Nephron progenitor cell (in vitro differentiated cells): ENCODE results near the gene IWS1.

Experiments
- DNase-seq: peaks from one replicate; pipeline ENCODE4 v3.0.0; 2021
- H3K27ac Mint-ChIP-seq: 2 replicates; pipeline ENCODE4 v1.8.0; 2021; ENCODE audit warnings: mild to moderate bottlenecking, moderate library complexity, mixed read lengths
- H3K27me3 Mint-ChIP-seq: 2 replicates; pipeline ENCODE4 v1.8.0; 2021; ENCODE audit warnings: mild to moderate bottlenecking, low read depth, mixed read lengths; ENCODE audit not compliant: poor library complexity
- H3K36me3 Mint-ChIP-seq: 2 replicates; pipeline ENCODE4 v1.8.0; 2021; ENCODE audit warnings: low read depth, mixed read lengths
- H3K4me1 Mint-ChIP-seq: 2 replicates; pipeline ENCODE4 v1.8.0; 2021; ENCODE audit warnings: mixed read lengths
- H3K4me3 Mint-ChIP-seq: 2 replicates; pipeline ENCODE4 v1.8.0; 2021; ENCODE audit warnings: mild to moderate bottlenecking, moderate library complexity, mixed read lengths
- H3K9me3 Mint-ChIP-seq: 2 replicates; pipeline ENCODE4 v1.8.0; 2021; ENCODE audit warnings: mild to moderate bottlenecking, moderate library complexity, mixed read lengths
- CTCF ChIP-seq: fragments of 200-600 bp; sonication (generic); IDR thresholded peaks from 2 replicates; pipeline ENCODE4 v1.5.0; 2021; ENCODE audit warnings: antibody characterized with exemption

IWS1 gene

GRCh38 chr2:127482031-127482430 lies 44.3 kb downstream of the IWS1 start:
- Mint-ChIP-seq H3K9me3 (no peaks in the 10 kb centered on the region), H3K36me3 (peaks cover 47% of the 10 kb centered on the region), H3K27me3 (no peaks in the 10 kb centered on the region), H3K4me1 (no peaks in the 10 kb centered on the region), H3K27ac (peak overlapping the region; percentile 62), H3K4me3 (no peak overlapping the region)
- no peak for TF ChIP-seq CTCF
- no peak for DNase-seq

- TF ChIP-seq CTCF: no peak
- H3K9me3 Mint-ChIP-seq: peaks cover 14% of the 10 kb centered on the region
- no peak overlapping the region for H3K4me3 Mint-ChIP-seq
- peaks cover 46% of the 10 kb centered on the region for H3K36me3 Mint-ChIP-seq
- no peaks in the 10 kb centered on the region for H3K4me1 Mint-ChIP-seq
- no peaks in the 10 kb centered on the region for H3K27me3 Mint-ChIP-seq
- no peak for DNase-seq
- peak overlapping the region; percentile 11 for H3K27ac Mint-ChIP-seq
These were observed 46.2 kb downstream of the IWS1 start for GRCh38 chr2:127479866-127480743.

- Mint-ChIP-seq H3K36me3 (peaks cover 40% of the 10 kb centered on the region), H3K4me3 (no peak overlapping the region), H3K4me1 (no peaks in the 10 kb centered on the region), H3K27me3 (no peaks in the 10 kb centered on the region), H3K27ac (no peak overlapping the region), H3K9me3 (peaks cover 17% of the 10 kb centered on the region)
- TF ChIP-seq CTCF: peak; percentile 71
- no peak for DNase-seq
These were observed 47.0 kb downstream of the IWS1 start for GRCh38 chr2:127479219-127479825.

- Mint-ChIP-seq H3K27me3 (no peaks in the 10 kb centered on the region), H3K27ac (no peak overlapping the region), H3K36me3 (peaks cover 20% of the 10 kb centered on the region), H3K9me3 (peaks cover 17% of the 10 kb centered on the region), H3K4me3 (no peak overlapping the region), H3K4me1 (no peaks in the 10 kb centered on the region)
- DNase-seq: no peak
- TF ChIP-seq CTCF: no peak
These were observed 50.5 kb downstream of the IWS1 start for GRCh38 chr2:127475788-127476187.

- Mint-ChIP-seq H3K4me3 (no peak overlapping the region), H3K27me3 (no peaks in the 10 kb centered on the region), H3K27ac (peak overlapping the region; percentile 66), H3K9me3 (peaks cover 17% of the 10 kb centered on the region), H3K36me3 (peaks cover 30% of the 10 kb centered on the region), H3K4me1 (no peaks in the 10 kb centered on the region)
- no peak for DNase-seq
- no peak for TF ChIP-seq CTCF
These were observed 54.0 kb downstream of the IWS1 start for GRCh38 chr2:127472268-127472667.
